ENCODE data around the gene C8B.

Gene C8B

GRCh38 chr1:56929492-56929891 is 36.3 kb downstream of the C8B start:
- no peak for DNase-seq

GRCh38 chr1:56927986-56928385 is 37.8 kb downstream of the C8B start:
- no peak for DNase-seq

- DNase-seq: no peak
Observed at GRCh38 chr1:56927171-56927570, 38.6 kb downstream of the C8B start.

GRCh38 chr1:56925193-56925592 is 40.6 kb downstream of the C8B start:
- no peak for DNase-seq

GRCh38 chr1:56924116-56924515 is 41.7 kb downstream of the C8B start:
- DNase-seq: no peak

- no peak for DNase-seq
Observed at GRCh38 chr1:56923201-56923600, 42.6 kb downstream of the C8B start.

- DNase-seq: no peak
Observed at GRCh38 chr1:56922507-56922906, 43.3 kb downstream of the C8B start.

GRCh38 chr1:56922070-56922469 is 43.7 kb downstream of the C8B start:
- no peak for DNase-seq

- DNase-seq: no peak
Observed at GRCh38 chr1:56921479-56921878, 44.3 kb downstream of the C8B start.

- DNase-seq: no peak
Observed at GRCh38 chr1:56920591-56921001, 45.2 kb downstream of the C8B start.

GRCh38 chr1:56917356-56917755 is 48.5 kb downstream of the C8B start:
- DNase-seq: no peak

- no peak for DNase-seq
Observed at GRCh38 chr1:56916630-56917029, 49.2 kb downstream of the C8B start.

- DNase-seq: no peak
Observed at GRCh38 chr1:56915960-56916359, 49.9 kb downstream of the C8B start.

- no peak for DNase-seq
Observed at GRCh38 chr1:56912325-56912724, 53.5 kb downstream of the C8B start.

GRCh38 chr1:56911098-56911938 is 54.5 kb downstream of the C8B start:
- no peak for DNase-seq

GRCh38 chr1:56910441-56910985 is 55.3 kb downstream of the C8B start:
- no peak for DNase-seq

GRCh38 chr1:56908619-56909221 is 57.1 kb downstream of the C8B start:
- DNase-seq: no peak

GRCh38 chr1:56905667-56906066 is 60.1 kb downstream of the C8B start:
- no peak for DNase-seq

- DNase-seq: no peak
Observed at GRCh38 chr1:56904663-56905397, 61.0 kb downstream of the C8B start.

GRCh38 chr1:56903778-56904177 is 62.0 kb downstream of the C8B start:
- no peak for DNase-seq

- DNase-seq: no peak
Observed at GRCh38 chr1:56901716-56902115, 64.1 kb downstream of the C8B start.

- no peak for DNase-seq
Observed at GRCh38 chr1:56898879-56899278, 66.9 kb downstream of the C8B start.

GRCh38 chr1:56898005-56898373 is 67.8 kb downstream of the C8B start:
- no peak for DNase-seq
